AG04449 (cell line): ENCODE measurements around the gene FYCO1.
"Not testable (repeated sequence)": the region's sequence is repeated elsewhere in the genome, so short reads cannot be mapped to it uniquely, and the experiment has no call there.

ENCODE experiments used
- CTCF ChIA-PET: fragments of 350-600 bp; formaldehyde crosslinking; extraction: SDS; loops from one replicate; lab custom pipeline; 2021; ENCODE audit warnings: antibody characterized with exemption; lab: Yijun Ruan, JAX
- POLR2A ChIA-PET: fragments of 400-600, 350-600 bp; formaldehyde crosslinking; extraction: SDS; loops from one replicate; lab custom pipeline; 2020; ENCODE audit warnings: antibody characterized with exemption, inconsistent platforms; lab: Yijun Ruan, JAX
- DNase-seq: peaks from one replicate; pipeline ENCODE4 v3.0.0-alpha.2; 2010; ENCODE audit warnings: low read depth, low spot score
- H3K4me3 ChIP-seq: 2 replicates; pipeline ENCODE4 v1.5.1; 2011; ENCODE audit warnings: low read depth, mild to moderate bottlenecking, control low read depth, low read length
- TF ChIP-seq, protein P1 (sequence below): IDR thresholded peaks from one replicate; pipeline ENCODE4 v1.5.1; 2011; ENCODE audit warnings: mild to moderate bottlenecking, moderate library complexity, low read length, control low read depth, inconsistent platforms; ENCODE audit not compliant: insufficient read depth; ENCODE audit errors: missing control alignments

FYCO1 gene

DNA sequence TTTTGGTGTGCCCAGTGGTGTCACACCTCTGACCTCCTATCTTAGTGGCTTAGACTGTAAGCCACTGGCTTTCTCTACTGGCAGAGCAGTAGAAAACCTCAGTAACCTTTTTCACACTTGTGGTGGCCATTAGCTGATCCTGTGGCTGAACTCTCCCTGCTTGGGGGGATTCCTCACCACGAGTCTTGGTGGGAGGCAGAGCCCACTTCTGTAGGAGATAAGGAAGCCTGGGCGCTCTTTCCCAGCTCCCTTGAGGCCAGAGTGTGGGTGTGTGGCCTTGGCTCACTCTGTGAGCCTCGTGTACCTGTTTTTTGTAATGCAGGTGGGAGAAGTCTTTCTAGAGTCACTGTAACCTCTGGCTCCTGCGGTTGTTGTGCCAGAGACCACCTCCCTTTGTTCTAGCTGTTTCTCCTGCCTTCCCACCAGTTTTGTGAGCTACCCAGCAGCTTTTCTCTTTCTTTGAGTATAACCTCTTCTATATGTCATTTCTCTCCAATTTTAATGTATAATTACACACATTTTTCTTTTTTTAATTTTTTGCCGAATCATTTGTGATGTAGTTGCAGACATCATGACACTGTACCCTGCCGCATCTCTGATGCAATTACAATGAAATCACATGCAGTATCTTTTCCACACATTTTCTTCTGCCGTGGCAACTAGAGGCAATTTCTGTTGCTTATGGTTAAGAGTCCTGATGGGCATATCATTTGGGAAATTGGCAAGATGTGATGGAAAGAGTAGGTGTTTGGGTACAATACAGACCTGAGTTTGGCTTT, 17.9 kb upstream of the FYCO1 start:
- DNase-seq: no peak
- H3K4me3 ChIP-seq: no peak overlapping the region
- CTCF ChIA-PET: no interaction called here
- TF ChIP-seq, protein P1, sequence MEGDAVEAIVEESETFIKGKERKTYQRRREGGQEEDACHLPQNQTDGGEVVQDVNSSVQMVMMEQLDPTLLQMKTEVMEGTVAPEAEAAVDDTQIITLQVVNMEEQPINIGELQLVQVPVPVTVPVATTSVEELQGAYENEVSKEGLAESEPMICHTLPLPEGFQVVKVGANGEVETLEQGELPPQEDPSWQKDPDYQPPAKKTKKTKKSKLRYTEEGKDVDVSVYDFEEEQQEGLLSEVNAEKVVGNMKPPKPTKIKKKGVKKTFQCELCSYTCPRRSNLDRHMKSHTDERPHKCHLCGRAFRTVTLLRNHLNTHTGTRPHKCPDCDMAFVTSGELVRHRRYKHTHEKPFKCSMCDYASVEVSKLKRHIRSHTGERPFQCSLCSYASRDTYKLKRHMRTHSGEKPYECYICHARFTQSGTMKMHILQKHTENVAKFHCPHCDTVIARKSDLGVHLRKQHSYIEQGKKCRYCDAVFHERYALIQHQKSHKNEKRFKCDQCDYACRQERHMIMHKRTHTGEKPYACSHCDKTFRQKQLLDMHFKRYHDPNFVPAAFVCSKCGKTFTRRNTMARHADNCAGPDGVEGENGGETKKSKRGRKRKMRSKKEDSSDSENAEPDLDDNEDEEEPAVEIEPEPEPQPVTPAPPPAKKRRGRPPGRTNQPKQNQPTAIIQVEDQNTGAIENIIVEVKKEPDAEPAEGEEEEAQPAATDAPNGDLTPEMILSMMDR: no peak
- POLR2A ChIA-PET: no interaction called here

DNA sequence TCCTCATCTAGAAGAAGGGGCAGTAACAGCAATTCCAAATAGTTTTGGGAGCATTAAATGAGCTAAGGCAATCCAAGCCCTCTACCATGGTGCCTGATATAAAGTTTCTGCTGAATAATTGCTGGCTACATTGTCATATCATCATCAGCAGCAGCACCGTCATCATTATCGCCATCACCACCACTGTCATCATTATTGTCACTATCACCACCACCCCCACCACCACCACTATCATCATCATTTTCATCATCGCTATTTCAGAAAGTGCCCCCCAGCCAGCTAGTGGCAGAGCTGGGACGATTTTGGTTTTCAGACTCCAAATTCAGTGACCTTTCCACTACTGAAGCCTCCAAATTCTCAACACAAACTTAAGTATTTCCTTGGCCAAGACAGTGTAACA, 16.6 kb upstream of the FYCO1 start:
- POLR2A ChIA-PET: no interaction called here
- CTCF ChIA-PET: no interaction called here
- no peak overlapping the region for H3K4me3 ChIP-seq

DNA sequence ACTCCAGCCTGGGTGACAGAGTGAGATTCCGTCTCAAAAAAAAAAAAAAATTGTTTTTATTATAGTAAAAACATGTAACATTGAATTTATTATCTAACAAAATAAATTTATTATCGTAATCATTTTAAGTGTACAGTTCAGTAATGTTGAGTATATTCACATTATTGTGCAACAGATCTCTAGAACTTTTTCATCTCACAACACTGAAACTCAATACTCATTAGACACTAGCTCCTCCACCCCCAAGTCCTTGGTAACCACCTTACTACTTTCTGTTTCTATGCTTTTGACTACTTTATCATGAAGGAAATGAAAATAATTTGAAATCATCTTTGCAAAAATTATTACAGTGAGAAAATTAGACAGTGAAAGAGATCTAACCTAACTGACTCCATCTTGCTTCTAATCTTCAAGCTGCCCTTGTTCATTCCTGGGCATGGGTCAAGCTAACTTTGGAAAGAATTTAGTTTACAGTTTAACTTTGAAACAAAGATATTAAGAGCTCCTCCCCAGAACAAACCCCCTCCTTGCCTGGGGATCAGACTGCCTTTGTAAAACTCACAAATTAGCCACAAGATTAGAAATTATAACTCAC, 15.0 kb upstream of the FYCO1 start:
- TF ChIP-seq, protein P1: no peak
- POLR2A ChIA-PET: no interaction called here
- no peak for DNase-seq
- CTCF ChIA-PET: no interaction called here
- H3K4me3 ChIP-seq: no peak overlapping the region

More for the DNA sequence above, 16.6 kb upstream of the FYCO1 start:
- DNase-seq: no peak
- TF ChIP-seq, protein P1: no peak

DNA sequence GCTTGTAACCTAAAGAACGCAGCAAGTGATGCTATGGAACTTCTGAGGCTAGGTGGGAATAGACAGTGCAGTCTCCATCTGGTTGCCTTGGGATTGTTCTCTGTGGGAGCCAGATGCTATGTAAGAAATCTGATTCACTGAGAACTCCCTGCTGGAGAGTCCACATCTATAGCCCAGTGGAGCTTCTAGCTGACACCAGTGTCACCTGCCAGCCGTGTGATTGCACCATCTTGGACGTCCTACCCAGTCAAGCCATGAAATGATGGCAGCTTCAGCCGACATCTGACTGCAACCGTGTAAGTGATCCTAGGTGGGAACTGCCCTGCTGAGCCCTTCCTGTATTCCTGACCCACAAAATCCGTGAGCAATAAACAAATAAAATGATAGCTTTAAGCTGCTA, 12.4 kb upstream of the FYCO1 start:
- CTCF ChIA-PET: no interaction called here
- TF ChIP-seq, protein P1: no peak
- DNase-seq: no peak
- POLR2A ChIA-PET: no interaction called here
- no peak overlapping the region for H3K4me3 ChIP-seq

DNA sequence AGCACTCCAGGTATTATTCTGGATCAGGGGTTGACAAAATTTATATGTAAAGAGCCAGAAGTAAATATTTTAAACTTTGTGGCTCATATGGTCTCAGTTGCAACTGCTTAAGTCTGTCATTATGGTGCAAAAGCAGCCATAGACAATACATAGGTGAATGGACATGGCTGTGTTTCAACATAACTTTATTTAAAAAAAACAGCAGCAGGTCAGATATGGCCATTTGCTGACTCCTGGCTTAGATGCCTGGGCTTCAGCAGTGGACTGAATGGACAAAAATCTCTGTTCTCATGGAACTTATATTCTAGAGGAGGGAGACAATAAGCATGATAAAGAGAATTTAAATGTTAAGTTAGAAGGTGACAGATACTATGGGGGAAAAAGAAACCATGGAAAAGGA, 11.7 kb upstream of the FYCO1 start:
- TF ChIP-seq, protein P1: no peak
- no peak overlapping the region for H3K4me3 ChIP-seq
- DNase-seq: no peak
- ChIA-PET CTCF (no interaction called here), POLR2A (no interaction called here)

DNA sequence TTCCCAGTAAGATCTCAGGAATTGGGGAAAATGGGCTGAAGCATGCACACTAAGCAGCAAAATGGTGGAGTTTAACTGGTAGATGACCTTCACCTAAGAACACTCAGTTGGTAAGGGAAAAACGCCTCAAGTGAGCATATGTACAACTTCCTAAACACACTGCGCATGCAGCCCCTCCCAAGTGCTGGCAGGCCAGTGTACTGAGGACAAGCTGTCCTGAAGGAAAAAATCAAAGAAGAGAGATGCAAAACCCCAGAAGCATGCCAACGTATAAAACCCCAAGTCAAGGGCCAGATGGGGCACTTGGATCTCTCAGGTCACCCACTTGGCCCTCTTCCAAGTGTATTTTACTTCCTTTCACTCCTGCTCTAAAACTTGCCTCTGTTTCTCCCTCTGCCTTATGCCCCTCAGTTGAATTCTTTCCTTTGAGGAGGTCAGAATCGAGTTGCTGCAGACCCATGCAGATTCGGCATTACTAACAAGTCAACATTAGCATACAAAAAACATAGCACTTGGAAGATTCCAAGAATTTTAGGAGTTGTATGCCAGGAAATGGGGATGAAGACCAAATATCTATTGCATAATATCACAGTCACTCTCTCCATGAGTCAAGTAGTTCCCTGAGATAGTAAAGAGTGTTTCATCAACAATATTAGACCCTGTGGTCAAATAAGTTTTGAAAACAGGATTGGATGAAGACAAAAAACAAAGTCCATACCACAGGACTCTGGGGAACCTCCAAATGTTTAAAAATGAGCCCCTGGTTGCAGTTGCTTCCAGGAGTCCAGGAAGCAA, 10.8 kb upstream of the FYCO1 start:
- POLR2A ChIA-PET: no interaction called here
- TF ChIP-seq, protein P1: no peak
- CTCF ChIA-PET: no interaction called here
- H3K4me3 ChIP-seq: no peak overlapping the region
- peak; percentile 61 for DNase-seq

DNA sequence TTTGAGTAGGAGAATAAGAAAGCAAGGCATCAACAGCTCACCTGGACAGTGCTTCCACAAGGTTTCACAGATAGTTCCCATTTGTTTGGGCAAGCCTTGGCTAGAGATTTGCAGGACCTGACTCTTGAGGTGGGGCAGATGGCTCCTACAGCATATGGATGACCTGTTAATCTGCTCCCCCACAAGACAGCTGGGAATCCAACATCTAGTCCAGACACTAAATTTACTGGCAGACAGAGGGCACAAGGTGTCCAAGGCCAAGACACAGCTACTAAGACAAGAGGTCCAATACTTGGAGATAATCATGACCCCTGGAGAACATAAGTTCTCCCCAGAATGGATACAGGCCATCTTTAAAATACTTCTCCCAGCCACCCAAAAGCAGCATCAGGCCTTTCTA, 8.1 kb upstream of the FYCO1 start:
- DNase-seq, CTCF ChIA-PET, H3K4me3 ChIP-seq, POLR2A ChIA-PET: not testable (repeated sequence)
